ENCODE data around the gene CEMIP. TPM values are rescaled to one million over a fixed set of nuclear protein-coding genes. Genes with fewer than 3 reads are reported as not detected.

The CEMIP gene
- total and polyA plus RNA-seq, 2 of the 13 experiments (the other 11 are each of a cell fraction or from before 2014, with no cell fraction given), result 4.3 to 28.5 TPM

DNA sequence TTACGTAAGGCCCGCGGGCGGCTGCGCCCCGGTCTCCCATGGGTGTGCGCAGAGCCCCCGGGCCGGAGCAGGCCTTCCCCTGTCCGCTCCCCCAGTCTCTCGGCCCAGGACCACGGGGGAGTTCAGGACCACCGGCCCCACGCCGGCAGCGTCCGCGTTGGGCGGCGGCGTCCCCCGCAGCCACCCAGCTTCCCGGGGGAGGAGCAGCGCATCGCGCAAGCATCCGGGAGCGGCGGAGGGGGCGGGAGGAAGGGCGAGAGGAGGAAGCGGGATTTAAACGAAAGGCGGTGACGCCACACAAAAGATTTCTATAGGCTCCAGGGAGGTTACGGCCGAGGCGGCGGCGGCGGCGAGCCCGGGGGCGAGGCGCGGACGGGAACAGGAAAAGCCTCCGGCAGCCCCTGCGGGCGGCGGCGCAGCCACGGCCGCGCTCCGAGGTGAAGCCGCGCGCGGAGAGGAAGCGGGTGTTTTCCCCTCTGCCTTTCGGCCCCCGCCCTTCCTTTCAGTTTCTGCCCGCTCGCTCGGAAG lies 221.5 kb downstream of the CEMIP start, which contains the start of gene TLNRD1 (continued):
- TF ChIP-seq KDM3A (CRISPR knock-in tag; IDR thresholded peaks at IDR 0.05; ENCODE audit: low read depth) (no peak; the same call in 1 of the 2 replicates), JDP2 (CRISPR knock-in tag; IDR thresholded peaks at IDR 0.05; ENCODE audit: borderline replicate concordance) (no peak), ZNF567 (CRISPR knock-in tag; IDR thresholded peaks at IDR 0.05; ENCODE audit: borderline replicate concordance) (no peak), DNMT1 (CRISPR knock-in tag; IDR thresholded peaks at IDR 0.05) (no peak), CBFB (CRISPR knock-in tag; IDR thresholded peaks at IDR 0.05) (no peak), ONECUT2 (CRISPR knock-in tag; IDR thresholded peaks at IDR 0.05) (no peak), FOXP1 (IDR thresholded peaks at IDR 0.05) (no peak), FOXP1 (CRISPR knock-in tag; IDR thresholded peaks at IDR 0.05) (no peak), KDM4B (CRISPR knock-in tag; IDR thresholded peaks at IDR 0.05) (no peak; the same call in 1 of the 2 replicates), HMG20A (CRISPR knock-in tag; IDR thresholded peaks at IDR 0.05; ENCODE audit: borderline replicate concordance) (no peak), ESRRA (CRISPR knock-in tag; IDR thresholded peaks at IDR 0.05; ENCODE audit: low read depth) (no peak), ZNF354B (CRISPR knock-in tag; IDR thresholded peaks at IDR 0.05) (no peak), ZNF282 (IDR thresholded peaks at IDR 0.05; ENCODE audit: partially characterized antibody) (no peak), MBNL3 (CRISPR knock-in tag; conservative IDR thresholded peaks at IDR 0.05) (no peak), ZNF614 (CRISPR knock-in tag; IDR thresholded peaks at IDR 0.05; ENCODE audit: borderline replicate concordance) (peak; percentile 65; the same call in 1 of the 2 replicates), ZSCAN20 (CRISPR knock-in tag; IDR thresholded peaks at IDR 0.05; ENCODE audit: borderline replicate concordance) (no peak), NCOA5 (CRISPR knock-in tag; IDR thresholded peaks at IDR 0.05) (no peak), ZFP36L1 (CRISPR knock-in tag; IDR thresholded peaks at IDR 0.05) (no peak; the same call in 1 of the 2 replicates), EED (CRISPR knock-in tag; IDR thresholded peaks at IDR 0.05) (no peak), YEATS4 (CRISPR knock-in tag; IDR thresholded peaks at IDR 0.05; ENCODE audit: borderline replicate concordance) (peak; percentile 91)
- TF ChIP-seq, protein P1, sequence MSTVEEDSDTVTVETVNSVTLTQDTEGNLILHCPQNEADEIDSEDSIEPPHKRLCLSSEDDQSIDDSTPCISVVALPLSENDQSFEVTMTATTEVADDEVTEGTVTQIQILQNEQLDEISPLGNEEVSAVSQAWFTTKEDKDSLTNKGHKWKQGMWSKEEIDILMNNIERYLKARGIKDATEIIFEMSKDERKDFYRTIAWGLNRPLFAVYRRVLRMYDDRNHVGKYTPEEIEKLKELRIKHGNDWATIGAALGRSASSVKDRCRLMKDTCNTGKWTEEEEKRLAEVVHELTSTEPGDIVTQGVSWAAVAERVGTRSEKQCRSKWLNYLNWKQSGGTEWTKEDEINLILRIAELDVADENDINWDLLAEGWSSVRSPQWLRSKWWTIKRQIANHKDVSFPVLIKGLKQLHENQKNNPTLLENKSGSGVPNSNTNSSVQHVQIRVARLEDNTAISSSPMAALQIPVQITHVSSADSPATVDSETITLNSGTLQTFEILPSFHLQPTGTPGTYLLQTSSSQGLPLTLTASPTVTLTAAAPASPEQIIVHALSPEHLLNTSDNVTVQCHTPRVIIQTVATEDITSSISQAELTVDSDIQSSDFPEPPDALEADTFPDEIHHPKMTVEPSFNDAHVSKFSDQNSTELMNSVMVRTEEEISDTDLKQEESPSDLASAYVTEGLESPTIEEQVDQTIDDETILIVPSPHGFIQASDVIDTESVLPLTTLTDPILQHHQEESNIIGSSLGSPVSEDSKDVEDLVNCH (CRISPR knock-in tag; IDR thresholded peaks at IDR 0.05), result no peak
- TF ChIP-seq, protein P2, sequence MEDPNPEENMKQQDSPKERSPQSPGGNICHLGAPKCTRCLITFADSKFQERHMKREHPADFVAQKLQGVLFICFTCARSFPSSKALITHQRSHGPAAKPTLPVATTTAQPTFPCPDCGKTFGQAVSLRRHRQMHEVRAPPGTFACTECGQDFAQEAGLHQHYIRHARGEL (CRISPR knock-in tag; IDR thresholded peaks at IDR 0.05), result no peak
- TF ChIP-seq, protein P3, sequence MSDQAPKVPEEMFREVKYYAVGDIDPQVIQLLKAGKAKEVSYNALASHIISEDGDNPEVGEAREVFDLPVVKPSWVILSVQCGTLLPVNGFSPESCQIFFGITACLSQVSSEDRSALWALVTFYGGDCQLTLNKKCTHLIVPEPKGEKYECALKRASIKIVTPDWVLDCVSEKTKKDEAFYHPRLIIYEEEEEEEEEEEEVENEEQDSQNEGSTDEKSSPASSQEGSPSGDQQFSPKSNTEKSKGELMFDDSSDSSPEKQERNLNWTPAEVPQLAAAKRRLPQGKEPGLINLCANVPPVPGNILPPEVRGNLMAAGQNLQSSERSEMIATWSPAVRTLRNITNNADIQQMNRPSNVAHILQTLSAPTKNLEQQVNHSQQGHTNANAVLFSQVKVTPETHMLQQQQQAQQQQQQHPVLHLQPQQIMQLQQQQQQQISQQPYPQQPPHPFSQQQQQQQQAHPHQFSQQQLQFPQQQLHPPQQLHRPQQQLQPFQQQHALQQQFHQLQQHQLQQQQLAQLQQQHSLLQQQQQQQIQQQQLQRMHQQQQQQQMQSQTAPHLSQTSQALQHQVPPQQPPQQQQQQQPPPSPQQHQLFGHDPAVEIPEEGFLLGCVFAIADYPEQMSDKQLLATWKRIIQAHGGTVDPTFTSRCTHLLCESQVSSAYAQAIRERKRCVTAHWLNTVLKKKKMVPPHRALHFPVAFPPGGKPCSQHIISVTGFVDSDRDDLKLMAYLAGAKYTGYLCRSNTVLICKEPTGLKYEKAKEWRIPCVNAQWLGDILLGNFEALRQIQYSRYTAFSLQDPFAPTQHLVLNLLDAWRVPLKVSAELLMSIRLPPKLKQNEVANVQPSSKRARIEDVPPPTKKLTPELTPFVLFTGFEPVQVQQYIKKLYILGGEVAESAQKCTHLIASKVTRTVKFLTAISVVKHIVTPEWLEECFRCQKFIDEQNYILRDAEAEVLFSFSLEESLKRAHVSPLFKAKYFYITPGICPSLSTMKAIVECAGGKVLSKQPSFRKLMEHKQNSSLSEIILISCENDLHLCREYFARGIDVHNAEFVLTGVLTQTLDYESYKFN (CRISPR knock-in tag; conservative IDR thresholded peaks at IDR 0.05), result 0 out of 2 replicates have a peak, but pooled peaks have one; percentile 23
- TF ChIP-seq, protein P4, sequence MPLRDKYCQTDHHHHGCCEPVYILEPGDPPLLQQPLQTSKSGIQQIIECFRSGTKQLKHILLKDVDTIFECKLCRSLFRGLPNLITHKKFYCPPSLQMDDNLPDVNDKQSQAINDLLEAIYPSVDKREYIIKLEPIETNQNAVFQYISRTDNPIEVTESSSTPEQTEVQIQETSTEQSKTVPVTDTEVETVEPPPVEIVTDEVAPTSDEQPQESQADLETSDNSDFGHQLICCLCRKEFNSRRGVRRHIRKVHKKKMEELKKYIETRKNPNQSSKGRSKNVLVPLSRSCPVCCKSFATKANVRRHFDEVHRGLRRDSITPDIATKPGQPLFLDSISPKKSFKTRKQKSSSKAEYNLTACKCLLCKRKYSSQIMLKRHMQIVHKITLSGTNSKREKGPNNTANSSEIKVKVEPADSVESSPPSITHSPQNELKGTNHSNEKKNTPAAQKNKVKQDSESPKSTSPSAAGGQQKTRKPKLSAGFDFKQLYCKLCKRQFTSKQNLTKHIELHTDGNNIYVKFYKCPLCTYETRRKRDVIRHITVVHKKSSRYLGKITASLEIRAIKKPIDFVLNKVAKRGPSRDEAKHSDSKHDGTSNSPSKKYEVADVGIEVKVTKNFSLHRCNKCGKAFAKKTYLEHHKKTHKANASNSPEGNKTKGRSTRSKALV (CRISPR knock-in tag; IDR thresholded peaks at IDR 0.05), result no peak
